A549 (cell line): ENCODE measurements around the gene SMIM14. TPM values are rescaled to one million over a fixed set of nuclear protein-coding genes. Genes with fewer than 3 reads are reported as not detected.

Source experiments
- ATAC-seq, 2 experiments: fragments of 200-7000 bp in 1 of 2; fragments of >200 bp in 1 of 2; cut with Nextera tagmentation in 1 of 2; cut with Tn5 transposase in 1 of 2; 3 replicates each; pipeline versions ENCODE4 v1.8.0 to v1.9.1; 2018 to 2020; ENCODE audit warnings: mild to moderate bottlenecking in 1 of 2, moderate library complexity in 1 of 2
- CTCF ChIA-PET: fragments of 300-600 bp; sonication (Branson Sonifier 250); formaldehyde crosslinking; extraction: SDS; loops from one replicate; lab custom pipeline; 2021; ENCODE audit warnings: antibody characterized with exemption, inconsistent platforms; lab: Yijun Ruan, JAX
- POLR2A ChIA-PET: fragments of 350-600 bp; formaldehyde crosslinking; extraction: SDS; loops from one replicate; lab custom pipeline; 2021; ENCODE audit warnings: antibody characterized with exemption, inconsistent platforms; lab: Yijun Ruan, JAX
- DNase-seq, 2 experiments: peaks; one replicate each; pipeline versions ENCODE4 v3.0.0 to v3.0.0-alpha.2; 2011 to 2016; ENCODE audit warnings: low read depth in 1 of 2, low spot score in 1 of 2
- FAIRE-seq: peaks from 2 replicates; lab custom pipeline; 2011; peaks lifted over from hg19 to GRCh38; lab: Jason Lieb, UNC
- H3K27ac ChIP-seq, 2 experiments: fragments of >200 bp; sonication (Bioruptor Twin); formaldehyde crosslinking; 3 replicates each; pipeline ENCODE4 v1.5.1; 2016 to 2017
- H3K4me1 ChIP-seq: fragments of >200 bp; sonication (Bioruptor Twin); formaldehyde crosslinking; 3 replicates; pipeline ENCODE4 v1.6.1; 2016
- H3K4me2 ChIP-seq: fragments of >200 bp; sonication (Bioruptor Twin); formaldehyde crosslinking; 3 replicates; pipeline ENCODE4 v1.6.1; 2016
- H3K4me3 ChIP-seq: fragments of >200 bp; sonication (Bioruptor Twin); formaldehyde crosslinking; 3 replicates; pipeline ENCODE4 v1.5.1; 2016
- H3K9me3 ChIP-seq: fragments of >200 bp; sonication (Bioruptor Twin); formaldehyde crosslinking; 3 replicates; pipeline ENCODE4 v1.6.1; 2016
- BHLHE40 ChIP-seq: IDR thresholded peaks from 2 replicates; pipeline ENCODE4 v1.6.1; 2012; ENCODE audit warnings: low read depth, low read length, inconsistent platforms
- CBX2 ChIP-seq: fragments of 200-600 bp; sonication (generic); IDR thresholded peaks from 2 replicates; pipeline ENCODE4 v1.6.1; 2016; ENCODE audit warnings: low read depth, mild to moderate bottlenecking, borderline replicate concordance
- CHD2 ChIP-seq: fragments of 150-350 bp; IDR thresholded peaks from 2 replicates; pipeline ENCODE4 v1.6.1; 2014; ENCODE audit warnings: low read length; ENCODE audit not compliant: partially characterized antibody
- CTCF ChIP-seq: fragments of >200 bp; sonication (Bioruptor Twin); formaldehyde crosslinking; IDR thresholded peaks from 3 replicates; pipeline ENCODE4 v1.5.1; 2016
- EHMT2 ChIP-seq: fragments of 200-600 bp; sonication (generic); IDR thresholded peaks from 2 replicates; pipeline ENCODE4 v1.6.1; 2016; ENCODE audit warnings: antibody characterized with exemption, low read depth, mild to moderate bottlenecking, moderate library complexity
- HMGXB4 ChIP-seq: fragments of 250-450 bp; sonication (Bioruptor Pico); IDR thresholded peaks from 2 replicates; pipeline ENCODE4 v1.5.0; 2021; ENCODE audit warnings: mild to moderate bottlenecking, moderate library complexity, borderline replicate concordance
- KDM1A ChIP-seq: fragments of 200-600 bp; sonication (generic); IDR thresholded peaks from 2 replicates; pipeline ENCODE4 v1.6.1; 2016; ENCODE audit warnings: low read depth, mild to moderate bottlenecking
- PHF8 ChIP-seq: fragments of 200-600 bp; sonication (generic); IDR thresholded peaks from 2 replicates; pipeline ENCODE4 v1.6.1; 2016; ENCODE audit warnings: low read depth, mild to moderate bottlenecking, antibody characterized with exemption, moderate library complexity, borderline replicate concordance
- REST ChIP-seq: fragments of 200-600 bp; sonication (generic); IDR thresholded peaks from 2 replicates; pipeline ENCODE4 v1.6.1; 2016; ENCODE audit warnings: antibody characterized with exemption, mild to moderate bottlenecking, moderate library complexity
- SREBF2 ChIP-seq: fragments of 450-650 bp; IDR thresholded peaks from 2 replicates; pipeline ENCODE4 v1.6.1; 2014; ENCODE audit warnings: mild to moderate bottlenecking, moderate library complexity
- TP53 ChIP-seq: fragments of 250-450 bp; sonication (Bioruptor Pico); IDR thresholded peaks from 2 replicates; pipeline ENCODE4 v1.5.0; 2021; ENCODE audit warnings: mild to moderate bottlenecking, moderate library complexity
- ZFP36 ChIP-seq: fragments of 450-650 bp; IDR thresholded peaks from 2 replicates; pipeline ENCODE4 v1.6.1; 2014; ENCODE audit warnings: borderline replicate concordance; ENCODE audit not compliant: partially characterized antibody
- WGBS: methylation state at CpG from one replicate; pipeline ENCODE4 v1.1.6; 2017; ENCODE audit errors: missing lambda C conversion rate; 5-methylcytosine and 5-hydroxymethylcytosine counted together
- polyA plus RNA-seq, 4 experiments: library from polyadenylated mRNA; depleted of rRNA in 3 of 4; stranded (reverse); fragments of >200 nt; fragmentation: RNase III in 1 of 4; extraction: RNeasy Plus Mini Kit Qiagen cat#74134 plus additional on column Dnase treatment in 1 of 4; gene quantifications; 2 replicates in 3 of 4; 3 replicates in 1 of 4; pipeline ENCODE4 v1.2.3, GENCODE V29; 2011 to 2017

SMIM14 gene
- polyA plus RNA-seq, 2 of the 4 experiments (the other 2 are of a cell fraction): 20.5 to 81.3 TPM

- TF ChIP-seq KDM1A: no peak
- TF ChIP-seq, all 56 proteins: peak for 0
These were observed 11.1 kb upstream of the SMIM14 start (continued) for GRCh38 chr4:39649639-39650265.

GRCh38 chr4:39648827-39649558, 10.3 kb upstream of the SMIM14 start:
- no peak for TF ChIP-seq PHF8

GRCh38 chr4:39648213-39648612, 9.5 kb upstream of the SMIM14 start:
- CTCF ChIA-PET: no interaction called here
- whole genome bisulfite sequencing: 78% methylated on average over 3 of the region's 3 CpGs

More at GRCh38 chr4:39648827-39649558, 10.3 kb upstream of the SMIM14 start:
- CTCF ChIA-PET: no interaction called here
- 100% methylated on average over 4 of the region's 6 CpGs for WGBS
- Histone ChIP-seq H3K9me3 (no peaks in the 10 kb centered on the region), H3K4me3 (no peak overlapping the region), H3K4me1 (no peaks in the 10 kb centered on the region), H3K4me2 (no peak overlapping the region), H3K27ac (no peak overlapping the region)
- no peak for FAIRE-seq
- POLR2A ChIA-PET: no interaction called here
- no peak for DNase-seq
- ATAC-seq: no peak

More at GRCh38 chr4:39648213-39648612, 9.5 kb upstream of the SMIM14 start:
- Histone ChIP-seq H3K4me3 (no peak overlapping the region), H3K4me2 (no peak overlapping the region), H3K9me3 (no peaks in the 10 kb centered on the region), H3K4me1 (peaks cover 1% of the 10 kb centered on the region; the same call in 2 of the 3 replicates), H3K27ac (no peak overlapping the region)
- DNase-seq (no peak), FAIRE-seq (no peak), ATAC-seq (no peak)
- POLR2A ChIA-PET: no interaction called here
- no peak for TF ChIP-seq EHMT2
- no peak for TF ChIP-seq CBX2
- no peak for TF ChIP-seq REST
- TF ChIP-seq CHD2: no peak
- TF ChIP-seq CTCF: no peak
- no peak for TF ChIP-seq BHLHE40
- TF ChIP-seq HMGXB4 (CRISPR knock-in tag): no peak
- TF ChIP-seq TP53 (CRISPR knock-in tag): no peak
- TF ChIP-seq SREBF2: no peak
- TF ChIP-seq ZFP36: no peak
